GM10266 (cell line): ENCODE results near the gene ERF.

ENCODE experiments used
- DNase-seq: peaks from one replicate; pipeline ENCODE4 v3.0.0; 2012; ENCODE audit errors: extremely low spot score
- CTCF ChIP-seq: IDR thresholded peaks from 2 replicates; pipeline ENCODE4 v1.5.1; 2012; ENCODE audit warnings: mild to moderate bottlenecking, low read depth; ENCODE audit not compliant: control insufficient read depth, insufficient read depth; ENCODE audit errors: missing control alignments

Gene ERF

GRCh38 chr19:42224940-42225717 lies 29.8 kb downstream of the ERF start:
- no peak for TF ChIP-seq CTCF
- no peak for DNase-seq

GRCh38 chr19:42220751-42221097 lies 34.2 kb downstream of the ERF start:
- TF ChIP-seq CTCF: no peak

GRCh38 chr19:42219812-42220750 lies 34.8 kb downstream of the ERF start, which contains the start of gene ZNF526:
ZNF526 (plus strand) TSS chr19:42220312; CDS start chr19:42224404, 4,092 bp downstream.
- TF ChIP-seq CTCF: no peak
- DNase-seq: peak; percentile 99

More at GRCh38 chr19:42220751-42221097, 34.2 kb downstream of the ERF start:
- no peak for DNase-seq

GRCh38 chr19:42217520-42218437 lies 37.1 kb downstream of the ERF start, which contains the start of gene DEDD2:
DEDD2 (minus strand) TSS chr19:42217677; CDS start chr19:42217007, 670 bp downstream.
- no peak for TF ChIP-seq CTCF
- peak; percentile 99 for DNase-seq

- no peak for TF ChIP-seq CTCF
- peak; percentile 57 for DNase-seq
Observed at GRCh38 chr19:42216653-42217519, 38.0 kb downstream of the ERF start.
